Muscle layer of duodenum (tissue), 2 donors: ENCODE data around the gene COX14.
A peak's percentile ranks its signal among the peaks of the same experiment; 100 is the strongest.

Source experiments
- H3K27ac ChIP-seq: one replicate; pipeline ENCODE4 v1.7.0; 2013; ENCODE audit warnings: mild to moderate bottlenecking, low read length
- H3K27me3 ChIP-seq: one replicate; pipeline ENCODE4 v1.7.0; 2013; ENCODE audit warnings: low read depth, mild to moderate bottlenecking, control low read depth, low read length
- H3K36me3 ChIP-seq, 2 donors: one replicate each; pipeline ENCODE4 v1.7.0; 2013; ENCODE audit warnings: low read length in 2 of 2, control low read depth in 1 of 2, mild to moderate bottlenecking in 1 of 2; ENCODE audit not compliant: insufficient read depth in 2 of 2, control insufficient read depth in 1 of 2
- H3K4me1 ChIP-seq, 2 donors: one replicate each; pipeline ENCODE4 v1.7.0; 2013; ENCODE audit warnings: low read length in 2 of 2, mild to moderate bottlenecking in 2 of 2, control low read depth in 1 of 2, moderate library complexity in 1 of 2; ENCODE audit not compliant: insufficient read depth in 2 of 2, control insufficient read depth in 1 of 2
- H3K4me3 ChIP-seq, 2 donors: one replicate each; pipeline ENCODE4 v1.7.0; 2013; ENCODE audit warnings: low read length in 2 of 2, low read depth in 1 of 2, mild to moderate bottlenecking in 1 of 2
- H3K9me3 ChIP-seq, 2 donors: one replicate each; pipeline ENCODE4 v1.7.0; 2013; ENCODE audit warnings: low read length in 2 of 2, control low read depth in 1 of 2, mild to moderate bottlenecking in 1 of 2; ENCODE audit not compliant: control insufficient read depth in 1 of 2
- donor health status: healthy.

COX14 gene

GRCh38 chr12:50102646-50103309 is 9.3 kb upstream of the COX14 start:
- Histone ChIP-seq H3K4me1 (peaks cover 5 to 10% of the 10 kb centered on the region in 2 donors), H3K27ac (no peak overlapping the region), H3K4me3 (no peak overlapping the region)

DNA sequence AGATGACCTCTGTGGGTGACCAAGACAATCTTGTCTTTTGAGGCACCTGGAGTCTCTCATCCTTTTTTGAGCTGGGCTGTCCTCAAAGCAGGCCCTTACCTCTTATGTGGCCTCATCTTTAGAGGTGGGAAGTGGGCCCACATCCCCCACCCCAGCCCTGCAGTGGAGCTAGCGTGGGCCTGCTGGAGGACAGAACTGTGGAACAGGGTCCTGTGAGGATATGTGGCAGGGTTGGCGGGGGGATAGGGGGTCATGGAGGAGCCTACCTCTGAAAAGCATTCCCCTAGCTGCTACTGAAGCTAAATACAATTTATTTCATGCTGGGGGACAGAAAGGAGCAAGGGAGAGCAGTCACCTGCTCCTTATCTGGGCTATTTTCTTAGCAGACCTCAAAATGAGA is 8.7 kb upstream of the COX14 start:
- Histone ChIP-seq H3K4me1 (peaks cover 5 to 10% of the 10 kb centered on the region in 2 donors), H3K27ac (no peak overlapping the region), H3K9me3 (no peaks in the 10 kb centered on the region), H3K36me3 (peaks cover 17 to 22% of the 10 kb centered on the region in 2 donors), H3K4me3 (peak overlapping the region in 1 of 2 donors; percentile 60), H3K27me3 (no peaks in the 10 kb centered on the region)

More at GRCh38 chr12:50102646-50103309, 9.3 kb upstream of the COX14 start:
- no peaks in the 10 kb centered on the region for H3K27me3 ChIP-seq
- H3K36me3 ChIP-seq = peaks cover 22 to 27% of the 10 kb centered on the region in 2 donors
- no peaks in the 10 kb centered on the region for H3K9me3 ChIP-seq

GRCh38 chr12:50103767-50104321 is 8.2 kb upstream of the COX14 start, which contains the start of gene GPD1:
Gene GPD1 (plus strand): TSS chr12:50104008. CDS start chr12:50104051, 43 bp downstream.
- no peaks in the 10 kb centered on the region for H3K27me3 ChIP-seq
- no peaks in the 10 kb centered on the region for H3K9me3 ChIP-seq
- peak within 1 kb of the TSS in 1 of 2 donors; percentile 60 for H3K4me3 ChIP-seq
- H3K36me3 ChIP-seq = peaks cover 12 to 17% of the 10 kb centered on the region in 2 donors
- H3K4me1 ChIP-seq = peaks cover 5 to 10% of the 10 kb centered on the region in 2 donors
- peak within 1 kb of the TSS; percentile 72 for H3K27ac ChIP-seq

DNA sequence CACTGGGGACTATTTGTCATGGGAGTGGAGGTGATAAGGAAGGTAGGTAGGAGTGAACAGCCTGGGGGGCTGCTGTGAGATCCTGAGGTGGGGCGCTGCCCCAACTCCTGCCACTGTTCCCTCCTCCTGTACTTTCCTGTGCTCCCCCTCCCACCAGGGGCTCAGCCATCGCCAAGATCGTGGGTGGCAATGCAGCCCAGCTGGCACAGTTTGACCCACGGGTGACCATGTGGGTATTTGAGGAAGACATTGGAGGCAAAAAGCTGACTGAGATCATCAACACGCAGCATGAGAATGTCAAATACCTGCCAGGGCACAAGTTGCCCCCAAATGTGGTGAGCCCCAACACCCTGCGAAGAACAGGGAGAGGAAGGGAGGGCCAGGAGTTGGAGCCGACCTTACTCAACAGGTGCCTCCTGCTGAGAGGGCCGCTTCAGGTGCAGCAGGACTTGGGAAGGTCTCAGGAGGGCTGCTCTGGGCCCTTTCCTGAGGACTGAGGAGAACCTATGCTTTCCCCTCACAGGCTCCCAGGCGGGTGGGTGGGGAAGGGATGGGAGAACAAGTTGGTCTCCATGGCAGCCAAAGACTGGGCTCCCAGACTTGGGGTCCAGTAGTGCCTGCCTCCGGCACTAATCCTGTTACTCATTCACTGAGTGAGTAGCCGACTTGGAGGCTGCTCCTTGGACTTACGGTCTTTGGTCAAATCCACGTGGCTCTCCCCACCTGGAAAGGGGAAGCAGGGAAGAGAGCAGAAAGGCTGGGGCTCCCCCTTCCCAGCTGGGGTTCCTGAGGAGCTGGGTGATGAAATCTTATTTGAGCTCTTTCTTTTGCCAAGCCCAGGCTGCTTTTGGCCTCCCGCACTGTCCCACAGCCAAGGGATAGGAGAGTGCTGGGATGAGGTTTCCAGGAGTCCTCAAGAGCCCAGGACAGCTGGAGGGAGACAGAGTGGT is 7.3 kb upstream of the COX14 start:
- H3K36me3 ChIP-seq = peaks cover 3 to 8% of the 10 kb centered on the region in 2 donors
- no peaks in the 10 kb centered on the region for H3K27me3 ChIP-seq
- H3K4me3 ChIP-seq = peak overlapping the region in 1 of 2 donors; percentile 60
- no peaks in the 10 kb centered on the region for H3K9me3 ChIP-seq
- H3K27ac ChIP-seq = peak overlapping the region; percentile 72
- H3K4me1 ChIP-seq = peaks cover 7 to 10% of the 10 kb centered on the region in 2 donors

DNA sequence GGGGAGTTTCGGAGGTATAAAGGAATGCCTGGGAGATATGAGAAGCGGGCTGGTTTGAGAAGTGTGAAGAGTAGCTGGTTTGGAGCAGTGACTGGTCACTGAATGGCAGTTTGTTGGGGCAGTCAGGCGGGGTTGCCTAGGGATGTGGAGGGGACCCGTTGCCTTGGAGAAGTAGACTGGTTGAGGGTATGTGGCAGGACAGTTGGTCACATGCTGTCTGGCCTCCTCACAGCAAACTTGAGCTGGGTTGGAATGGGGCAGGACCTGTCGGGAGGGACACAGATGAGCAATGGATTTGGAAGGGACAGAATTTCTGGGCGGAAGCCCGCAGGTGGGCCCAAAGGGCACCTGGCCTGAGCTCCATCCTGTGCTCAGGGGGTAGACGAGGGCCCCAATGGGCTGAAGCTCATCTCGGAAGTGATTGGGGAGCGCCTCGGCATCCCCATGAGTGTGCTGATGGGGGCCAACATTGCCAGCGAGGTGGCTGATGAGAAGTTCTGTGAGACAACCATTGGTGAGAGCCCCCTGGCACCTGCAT is 6.1 kb upstream of the COX14 start:
- Histone ChIP-seq H3K4me1 (peaks cover 20 to 22% of the 10 kb centered on the region in 2 donors), H3K4me3 (peak overlapping the region in 1 of 2 donors; percentile 16)

DNA sequence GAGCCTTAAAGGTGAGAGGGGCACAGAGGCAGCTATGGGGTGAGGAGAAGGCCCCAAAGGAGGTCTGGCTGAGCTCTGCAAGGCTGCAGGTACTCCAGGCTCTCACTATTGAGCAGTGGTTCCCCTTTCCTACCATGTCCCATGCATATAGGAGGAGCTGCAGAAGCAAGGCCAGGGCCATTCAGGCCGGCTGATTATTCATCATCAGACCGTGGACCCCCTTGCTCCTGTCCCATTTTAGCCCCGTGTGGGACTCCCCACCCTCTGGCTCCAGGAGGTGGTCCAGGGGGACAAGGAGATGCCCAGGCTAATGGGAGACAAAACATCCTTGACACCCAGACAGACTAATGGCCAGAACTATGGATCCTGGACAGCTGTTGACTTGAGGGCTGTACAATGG is 5.1 kb upstream of the COX14 start:
- Histone ChIP-seq H3K9me3 (no peaks in the 10 kb centered on the region), H3K36me3 (no peaks in the 10 kb centered on the region), H3K27me3 (no peaks in the 10 kb centered on the region), H3K4me1 (peaks cover 23% of the 10 kb centered on the region in 2 donors), H3K4me3 (no peak overlapping the region), H3K27ac (no peak overlapping the region)

More for the DNA sequence above, 6.1 kb upstream of the COX14 start:
- Histone ChIP-seq H3K9me3 (no peaks in the 10 kb centered on the region), H3K27me3 (no peaks in the 10 kb centered on the region), H3K36me3 (no peaks in the 10 kb centered on the region), H3K27ac (no peak overlapping the region)

GRCh38 chr12:50107416-50108268 is 4.4 kb upstream of the COX14 start:
- H3K27ac ChIP-seq = no peak overlapping the region
- H3K4me3 ChIP-seq = no peak overlapping the region
- no peaks in the 10 kb centered on the region for H3K27me3 ChIP-seq
- H3K4me1 ChIP-seq = peaks cover 23% of the 10 kb centered on the region in 2 donors
- H3K9me3 ChIP-seq = no peaks in the 10 kb centered on the region
- H3K36me3 ChIP-seq = peaks cover 0 to 3% of the 10 kb centered on the region in 2 donors

- Histone ChIP-seq H3K27ac (peak overlapping the region; percentile 86), H3K27me3 (no peaks in the 10 kb centered on the region), H3K4me3 (no peak overlapping the region), H3K9me3 (no peaks in the 10 kb centered on the region), H3K36me3 (peaks cover 0 to 3% of the 10 kb centered on the region in 2 donors), H3K4me1 (peaks cover 23 to 25% of the 10 kb centered on the region in 2 donors)
These were observed 2.7 kb upstream of the COX14 start for GRCh38 chr12:50109319-50109718.

GRCh38 chr12:50110127-50110761 is 1.8 kb upstream of the COX14 start:
- Histone ChIP-seq H3K4me1 (peaks cover 22 to 24% of the 10 kb centered on the region in 2 donors), H3K27me3 (no peaks in the 10 kb centered on the region), H3K27ac (peak overlapping the region; percentile 86), H3K36me3 (peaks cover 0 to 3% of the 10 kb centered on the region in 2 donors), H3K9me3 (no peaks in the 10 kb centered on the region), H3K4me3 (no peak overlapping the region)

GRCh38 chr12:50110762-50111351 is 1.2 kb upstream of the COX14 start:
- H3K36me3 ChIP-seq = peaks cover 3 to 4% of the 10 kb centered on the region in 2 donors

More at GRCh38 chr12:50110762-50111351, 1.2 kb upstream of the COX14 start:
- H3K9me3 ChIP-seq = no peaks in the 10 kb centered on the region
- H3K4me1 ChIP-seq = peaks cover 18 to 24% of the 10 kb centered on the region in 2 donors
- H3K27me3 ChIP-seq = no peaks in the 10 kb centered on the region
- peak overlapping the region; percentile 86 for H3K27ac ChIP-seq
- no peak overlapping the region for H3K4me3 ChIP-seq
